HuH-7.5 (cell line): ENCODE data around the gene ITSN2.
"Not testable (repeated sequence)": the region's sequence is repeated elsewhere in the genome, so short reads cannot be mapped to it uniquely, and the experiment has no call there.

Experiments used
- DNase-seq: peaks from one replicate; pipeline ENCODE4 v3.0.0; 2011; ENCODE audit warnings: low spot score

Gene ITSN2

GRCh38 chr2:24360050-24360962 lies at the start of gene ITSN2:
Gene ITSN2, minus strand, starts transcription at chr2:24360536. Its CDS starts 32,454 bp downstream, at chr2:24328082.
- peak; percentile 49 for DNase-seq

- no peak for DNase-seq
Observed at GRCh38 chr2:24409171-24409570, 48.8 kb upstream of the ITSN2 start.

GRCh38 chr2:24408704-24409103 lies 48.4 kb upstream of the ITSN2 start:
- DNase-seq: not testable (repeated sequence)

- no peak for DNase-seq
Observed at GRCh38 chr2:24404491-24404921, 44.2 kb upstream of the ITSN2 start.

GRCh38 chr2:24403832-24404212 lies 43.5 kb upstream of the ITSN2 start:
- no peak for DNase-seq

GRCh38 chr2:24403168-24403831 lies 43.0 kb upstream of the ITSN2 start:
- no peak for DNase-seq

- no peak for DNase-seq
Observed at GRCh38 chr2:24402242-24403097, 42.1 kb upstream of the ITSN2 start.

GRCh38 chr2:24400207-24400907 lies 40.0 kb upstream of the ITSN2 start:
- no peak for DNase-seq

- no peak for DNase-seq
Observed at GRCh38 chr2:24399434-24400206, 39.3 kb upstream of the ITSN2 start.

GRCh38 chr2:24394998-24395397 lies 34.7 kb upstream of the ITSN2 start:
- no peak for DNase-seq

GRCh38 chr2:24392542-24393059 lies 32.3 kb upstream of the ITSN2 start:
- no peak for DNase-seq

GRCh38 chr2:24385366-24385765 lies 25.0 kb upstream of the ITSN2 start:
- no peak for DNase-seq

GRCh38 chr2:24382363-24383073 lies 22.2 kb upstream of the ITSN2 start:
- peak; percentile 50 for DNase-seq

- no peak for DNase-seq
Observed at GRCh38 chr2:24380820-24381219, 20.5 kb upstream of the ITSN2 start.

- no peak for DNase-seq
Observed at GRCh38 chr2:24375349-24376087, 15.2 kb upstream of the ITSN2 start.

GRCh38 chr2:24374301-24374700 lies 14.0 kb upstream of the ITSN2 start:
- no peak for DNase-seq

- no peak for DNase-seq
Observed at GRCh38 chr2:24372033-24372432, 11.7 kb upstream of the ITSN2 start.

GRCh38 chr2:24365826-24366225 lies 5.5 kb upstream of the ITSN2 start:
- no peak for DNase-seq

- DNase-seq: no peak
Observed at GRCh38 chr2:24365051-24365450, 4.7 kb upstream of the ITSN2 start.
